SU-DHL-6 (cell line): ENCODE data around the gene RAD9A.

Experiments
- H2AFZ ChIP-seq: fragments of 200-600 bp; sonication (generic); 2 replicates; pipeline ENCODE4 v1.6.1; 2014; ENCODE audit warnings: low read depth, mild to moderate bottlenecking, moderate library complexity, mixed read lengths, antibody characterized with exemption, low read length; ENCODE audit not compliant: severe bottlenecking
- H3F3A ChIP-seq: fragments of 200-600 bp; shearing (Covaris generic); 2 replicates; pipeline ENCODE4 v1.6.0; 2016; ENCODE audit warnings: antibody characterized with exemption, mild to moderate bottlenecking; ENCODE audit not compliant: insufficient read depth
- H3K27ac ChIP-seq: fragments of 200-600 bp; sonication (generic); 2 replicates; pipeline ENCODE4 v1.5.1; 2016; ENCODE audit warnings: low read depth, mild to moderate bottlenecking, low read length, moderate library complexity, mixed read lengths
- H3K27me3 ChIP-seq: fragments of 200-600 bp; sonication (generic), shearing (Covaris generic); 2 replicates; pipeline ENCODE4 v1.6.0; 2014; ENCODE audit warnings: mild to moderate bottlenecking, low read length
- H3K36me3 ChIP-seq: fragments of 200-600 bp; sonication (generic); 2 replicates; pipeline ENCODE4 v1.6.1; 2014; ENCODE audit warnings: mild to moderate bottlenecking, low read length, mixed read lengths
- H3K4me2 ChIP-seq: fragments of 300-600, 200-600 bp; shearing (Covaris generic), sonication (generic); 2 replicates; pipeline ENCODE4 v1.6.0; 2014; ENCODE audit warnings: low read length, low read depth, mild to moderate bottlenecking; ENCODE audit not compliant: poor library complexity, severe bottlenecking
- H3K4me3 ChIP-seq: fragments of 200-600 bp; sonication (generic); 2 replicates; pipeline ENCODE4 v1.5.1; 2014; ENCODE audit warnings: antibody characterized with exemption, low read length, mild to moderate bottlenecking, mixed read lengths; ENCODE audit not compliant: insufficient read depth, poor library complexity, severe bottlenecking
- H3K79me2 ChIP-seq: fragments of 200-600 bp; sonication (generic); 2 replicates; pipeline ENCODE4 v1.6.1; 2014; ENCODE audit warnings: mild to moderate bottlenecking, low read length, moderate library complexity; ENCODE audit not compliant: insufficient read depth
- H3K9ac ChIP-seq: fragments of 200-600 bp; sonication (generic); 2 replicates; pipeline ENCODE4 v1.7.0; 2014; ENCODE audit warnings: mild to moderate bottlenecking, low read length
- H3K9me2 ChIP-seq: fragments of 200-600 bp; sonication (generic); replicated peaks from 2 replicates; pipeline ENCODE4 v1.6.1; 2014; ENCODE audit warnings: low read length; ENCODE audit not compliant: insufficient read depth
- H3K9me3 ChIP-seq: fragments of 200-600 bp; sonication (generic); 2 replicates; pipeline ENCODE4 v1.6.1; 2014; ENCODE audit warnings: low read length, mixed read lengths; ENCODE audit not compliant: insufficient read depth
- H4K20me1 ChIP-seq: fragments of 200-600 bp; sonication (generic); 2 replicates; pipeline ENCODE4 v1.6.1; 2014; ENCODE audit warnings: low read depth, mild to moderate bottlenecking, antibody characterized with exemption, low read length, moderate library complexity, mixed read lengths
- CTCF ChIP-seq: fragments of 200-600 bp; sonication (generic); IDR thresholded peaks from one replicate; pipeline ENCODE4 v1.5.1; 2017; ENCODE audit warnings: antibody characterized with exemption, mild to moderate bottlenecking, low read length, moderate library complexity; ENCODE audit not compliant: insufficient read depth, poor library complexity, severe bottlenecking
- EZH2phosphoT487 ChIP-seq: fragments of 200-600 bp; sonication (generic), shearing (Covaris generic); conservative IDR thresholded peaks from 2 replicates; pipeline ENCODE4 v1.6.1; 2018; ENCODE audit warnings: mild to moderate bottlenecking, antibody characterized with exemption, low read length, moderate library complexity, mixed read lengths

The RAD9A gene

GRCh38 chr11:67382276-67383136 lies 9.3 kb upstream of the RAD9A start:
- H3K4me3 ChIP-seq: no peak overlapping the region
- no peak overlapping the region for H3K27ac ChIP-seq
- H3K27me3 ChIP-seq: no peaks in the 10 kb centered on the region
- TF ChIP-seq EZH2phosphoT487 (no peak), CTCF (peak; percentile 89)
- no peaks in the 10 kb centered on the region for H3K36me3 ChIP-seq
- H3K9me2 ChIP-seq: no peaks in the 10 kb centered on the region
- H4K20me1 ChIP-seq: no peaks in the 10 kb centered on the region
- no peaks in the 10 kb centered on the region for H3F3A ChIP-seq
- no peaks in the 10 kb centered on the region for H3K79me2 ChIP-seq
- H3K9ac ChIP-seq: no peak overlapping the region
- H2AFZ ChIP-seq: no peak overlapping the region
- H3K9me3 ChIP-seq: no peaks in the 10 kb centered on the region
- no peak overlapping the region for H3K4me2 ChIP-seq

- Histone ChIP-seq H3K9me2 (no peaks in the 10 kb centered on the region), H4K20me1 (no peaks in the 10 kb centered on the region), H3K4me2 (no peak overlapping the region), H3F3A (no peaks in the 10 kb centered on the region), H3K27ac (no peak overlapping the region), H3K27me3 (no peaks in the 10 kb centered on the region), H2AFZ (no peak overlapping the region), H3K9me3 (no peaks in the 10 kb centered on the region), H3K36me3 (no peaks in the 10 kb centered on the region), H3K4me3 (no peak overlapping the region), H3K9ac (no peak overlapping the region), H3K79me2 (no peaks in the 10 kb centered on the region)
- no peak for TF ChIP-seq CTCF
- no peak for TF ChIP-seq EZH2phosphoT487
Observed at GRCh38 chr11:67384851-67385366, 6.9 kb upstream of the RAD9A start.

GRCh38 chr11:67387069-67387468 lies 4.7 kb upstream of the RAD9A start:
- TF ChIP-seq EZH2phosphoT487 (no peak), CTCF (no peak)
- H2AFZ ChIP-seq: no peak overlapping the region

More at GRCh38 chr11:67387069-67387468, 4.7 kb upstream of the RAD9A start:
- no peak overlapping the region for H3K9ac ChIP-seq
- no peak overlapping the region for H3K4me3 ChIP-seq
- no peaks in the 10 kb centered on the region for H3K27me3 ChIP-seq
- H3K36me3 ChIP-seq: no peaks in the 10 kb centered on the region
- H3K4me2 ChIP-seq: no peak overlapping the region
- no peaks in the 10 kb centered on the region for H3K9me3 ChIP-seq
- no peaks in the 10 kb centered on the region for H3F3A ChIP-seq
- no peak overlapping the region for H3K27ac ChIP-seq
- no peaks in the 10 kb centered on the region for H4K20me1 ChIP-seq
- H3K9me2 ChIP-seq: no peaks in the 10 kb centered on the region
- H3K79me2 ChIP-seq: peaks cover 3% of the 10 kb centered on the region
